HT1080 (cell line): ENCODE results near the gene MRPL55. TPM values are rescaled to one million over a fixed set of nuclear protein-coding genes. Genes with fewer than 3 reads are reported as not detected.
A peak's percentile ranks its signal among the peaks of the same experiment; 100 is the strongest.
"Not testable (repeated sequence)": the region's sequence is repeated elsewhere in the genome, so short reads cannot be mapped to it uniquely, and the experiment has no call there.

ENCODE experiments used
- DNase-seq: peaks from one replicate; pipeline ENCODE4 v3.0.0-alpha.2; 2015; ENCODE audit warnings: low read depth
- total RNA-seq: library from RNA; depleted of rRNA; stranded (reverse); fragments of >200 nt; shearing (Covaris generic); gene quantifications from 2 replicates; pipeline ENCODE4 v1.2.3, GENCODE V29; 2014

The MRPL55 gene
- total RNA-seq, 1 experiment from 2014 or later = 53.8 TPM

GRCh38 chr1:228123505-228123904, 14.4 kb upstream of the MRPL55 start:
- no peak for DNase-seq

DNA sequence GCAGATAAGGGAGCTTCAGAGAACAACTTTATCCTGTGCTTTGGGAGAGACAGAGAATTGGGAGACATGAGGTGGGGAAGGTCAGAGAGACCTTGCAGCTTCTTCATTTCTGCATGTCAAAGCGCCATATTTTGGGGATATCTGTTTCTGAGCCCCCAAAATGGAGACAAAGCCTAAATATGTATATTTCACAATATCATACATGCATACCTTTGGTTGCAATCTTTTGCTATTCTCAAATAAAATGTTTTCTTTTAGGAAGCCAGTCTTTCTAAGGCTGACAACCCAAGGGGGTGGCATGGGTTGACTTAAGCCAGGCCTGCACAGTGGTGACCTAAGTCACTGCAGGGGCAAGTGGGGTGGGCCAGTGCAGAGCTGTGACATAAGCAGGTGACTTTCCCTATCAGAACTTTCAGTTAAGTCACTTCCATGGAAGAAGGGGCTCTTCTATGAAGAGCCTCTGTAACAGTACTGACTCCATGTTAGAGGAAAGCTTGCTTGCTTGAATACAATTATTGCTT, 13.9 kb upstream of the MRPL55 start:
- DNase-seq = no peak

GRCh38 chr1:228120857-228121489, 11.9 kb upstream of the MRPL55 start:
- DNase-seq = peak; percentile 83

GRCh38 chr1:228120351-228120750, 11.3 kb upstream of the MRPL55 start:
- no peak for DNase-seq

GRCh38 chr1:228118040-228118439, 8.9 kb upstream of the MRPL55 start:
- no peak for DNase-seq

- no peak for DNase-seq
Observed at GRCh38 chr1:228117335-228117734, 8.2 kb upstream of the MRPL55 start.

DNA sequence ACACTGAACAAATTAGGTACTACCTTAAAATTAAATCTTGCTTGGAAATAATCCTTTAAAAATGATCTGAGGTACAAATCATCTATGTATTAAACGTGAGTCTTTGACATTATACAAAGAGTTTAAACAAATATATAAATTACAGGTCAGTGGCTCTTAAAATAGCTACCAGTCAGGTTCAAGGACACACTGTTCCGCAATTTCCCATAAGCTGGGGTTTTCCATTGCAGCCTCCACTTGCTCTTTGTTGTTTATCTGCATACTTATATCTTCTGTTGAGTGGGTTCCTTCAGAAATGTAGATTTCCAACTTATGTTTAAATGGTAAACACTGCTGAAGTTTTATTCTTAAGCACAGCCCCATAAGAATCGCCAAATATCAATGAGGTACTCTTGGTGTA, 5.7 kb upstream of the MRPL55 start:
- DNase-seq = no peak

DNA sequence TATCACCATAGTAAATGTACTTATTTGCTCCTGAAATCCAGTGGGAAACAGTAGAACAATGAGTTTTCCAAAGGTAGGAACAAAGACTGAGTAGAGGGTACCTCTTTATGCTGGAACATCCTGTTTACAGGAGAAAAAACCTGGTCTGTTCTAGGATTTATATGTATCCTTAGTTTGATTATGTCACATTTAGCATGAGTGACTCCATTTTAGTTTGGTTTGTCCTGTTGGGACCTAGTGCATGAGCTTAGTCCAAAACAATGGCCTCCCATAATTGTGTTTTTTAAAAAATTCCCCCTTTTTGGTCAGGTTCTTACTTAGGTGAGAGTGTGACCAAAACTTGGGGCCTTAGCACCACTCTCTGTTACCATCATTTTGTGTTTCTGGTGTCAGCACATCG, 3.5 kb upstream of the MRPL55 start:
- DNase-seq = no peak

DNA sequence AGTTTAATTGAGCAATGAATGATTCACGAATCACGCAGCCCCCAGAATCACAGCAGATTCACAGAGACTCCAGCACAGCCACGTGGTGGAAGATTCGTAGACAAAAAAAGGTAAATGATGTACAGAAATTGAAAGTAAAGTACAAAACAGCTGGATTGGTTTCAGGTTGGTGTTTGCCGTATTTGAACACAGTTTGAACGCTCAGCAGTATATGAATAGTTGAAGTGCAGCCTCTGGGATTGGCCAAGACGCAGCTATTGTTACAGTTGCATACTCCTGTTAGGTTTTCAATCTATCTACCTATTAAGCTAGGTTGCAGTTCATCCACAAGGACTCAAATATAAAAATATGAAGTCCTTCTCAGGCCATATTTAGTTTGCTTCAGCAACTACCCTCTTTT, 3.1 kb upstream of the MRPL55 start:
- no peak for DNase-seq

DNA sequence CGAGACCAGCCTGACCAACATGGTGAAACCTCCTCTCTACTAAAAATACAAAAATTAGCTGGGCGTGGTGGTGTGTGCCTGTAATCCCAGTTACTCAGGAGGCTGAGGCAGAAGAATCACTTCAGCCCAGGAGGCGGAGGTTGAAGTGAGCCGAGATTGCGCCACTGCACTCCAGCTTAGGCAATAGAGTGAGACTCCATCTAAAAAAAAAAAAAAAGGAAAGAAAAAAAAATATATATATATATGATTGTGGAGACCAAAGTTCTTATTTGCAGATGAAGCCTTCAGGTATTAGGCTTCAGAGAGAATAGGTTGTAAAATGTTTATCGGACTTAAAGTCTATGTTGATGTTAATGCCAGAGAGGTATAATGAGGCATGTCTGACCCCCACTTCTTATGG, 2.2 kb upstream of the MRPL55 start:
- not testable (repeated sequence) for DNase-seq

DNA sequence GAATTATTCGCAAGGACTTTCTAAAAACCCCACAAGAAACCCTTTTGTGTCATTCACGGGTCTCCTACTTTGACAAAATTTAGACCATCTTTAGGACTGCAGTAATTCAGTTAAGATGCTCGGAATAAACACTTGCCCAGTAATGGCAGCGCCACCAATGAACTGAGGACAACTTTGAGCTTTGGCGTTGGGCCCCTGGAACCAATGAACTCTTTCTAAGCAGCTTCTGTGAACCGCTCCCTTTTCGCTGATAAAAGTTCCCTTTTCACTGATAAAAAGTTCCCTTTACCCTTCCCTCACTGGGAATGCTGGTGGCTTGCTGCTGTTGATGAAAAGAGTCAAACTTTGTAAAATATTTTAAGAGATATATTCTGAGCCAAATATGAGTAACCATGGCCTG, 1.5 kb upstream of the MRPL55 start:
- DNase-seq = no peak

- no peak for DNase-seq
Observed at GRCh38 chr1:228109962-228110488, 926 bp upstream of the MRPL55 start.

DNA sequence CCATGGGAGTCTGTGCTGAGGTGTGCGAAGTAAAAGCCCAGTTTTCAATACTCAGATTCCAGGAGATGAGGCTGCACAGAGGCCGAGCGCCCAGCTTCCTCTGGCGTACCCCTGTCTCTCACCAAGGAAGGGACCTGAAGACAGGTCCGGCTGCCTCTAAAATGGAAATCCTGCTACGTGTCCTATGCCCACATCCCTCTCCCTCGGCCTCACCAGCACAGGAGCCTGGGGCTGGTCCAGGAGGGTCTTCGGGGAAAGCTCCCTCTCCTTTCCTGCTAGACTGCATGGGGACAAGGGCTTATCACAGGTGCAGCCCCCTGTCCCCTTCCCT, 392 bp downstream of the MRPL55 start:
- no peak for DNase-seq

- no peak for DNase-seq
Observed at GRCh38 chr1:228108055-228108690, 926 bp downstream of the MRPL55 start.

GRCh38 chr1:228107636-228108035, 1.5 kb downstream of the MRPL55 start:
- DNase-seq = no peak

GRCh38 chr1:228106800-228107054, 2.4 kb downstream of the MRPL55 start:
- no peak for DNase-seq

DNA sequence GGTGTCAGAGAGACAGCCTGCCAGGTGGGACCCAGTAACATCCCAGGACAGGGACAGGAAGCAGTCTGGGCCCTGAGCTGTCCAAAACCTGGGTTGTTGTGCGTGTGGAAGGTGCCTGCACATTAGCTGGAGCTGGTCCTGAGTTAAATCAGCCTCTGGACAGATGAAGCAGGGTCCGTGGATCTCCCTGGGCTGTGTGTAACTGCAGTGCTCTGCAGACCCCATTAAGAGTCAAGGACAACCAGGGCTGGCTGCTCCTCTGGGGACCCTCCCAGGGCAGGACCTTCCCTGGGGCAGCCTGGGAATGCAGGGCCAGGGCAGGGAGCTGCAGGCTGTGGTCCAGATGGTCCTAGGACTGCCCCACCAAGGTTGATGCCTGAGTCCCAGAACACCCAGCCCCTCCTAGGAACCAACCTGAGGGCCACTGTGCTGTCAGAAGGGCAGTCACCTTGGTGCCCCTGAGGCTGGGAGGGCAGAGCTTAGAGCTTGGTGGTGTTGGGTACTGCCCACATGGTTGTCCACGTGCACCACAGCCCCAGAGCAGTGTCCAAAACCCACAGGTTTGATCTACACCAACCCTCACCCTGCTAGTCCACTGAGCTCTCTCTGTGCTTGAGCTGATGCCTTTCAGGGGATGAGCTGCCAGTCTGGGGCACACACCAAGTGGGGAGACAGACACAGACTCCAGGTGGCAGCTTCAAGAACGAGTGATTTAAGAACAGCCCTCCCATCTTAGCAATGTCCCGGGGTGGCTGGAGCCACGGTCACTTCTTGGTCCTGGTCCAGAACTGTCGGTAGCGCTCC, 2.9 kb downstream of the MRPL55 start:
- DNase-seq = no peak

DNA sequence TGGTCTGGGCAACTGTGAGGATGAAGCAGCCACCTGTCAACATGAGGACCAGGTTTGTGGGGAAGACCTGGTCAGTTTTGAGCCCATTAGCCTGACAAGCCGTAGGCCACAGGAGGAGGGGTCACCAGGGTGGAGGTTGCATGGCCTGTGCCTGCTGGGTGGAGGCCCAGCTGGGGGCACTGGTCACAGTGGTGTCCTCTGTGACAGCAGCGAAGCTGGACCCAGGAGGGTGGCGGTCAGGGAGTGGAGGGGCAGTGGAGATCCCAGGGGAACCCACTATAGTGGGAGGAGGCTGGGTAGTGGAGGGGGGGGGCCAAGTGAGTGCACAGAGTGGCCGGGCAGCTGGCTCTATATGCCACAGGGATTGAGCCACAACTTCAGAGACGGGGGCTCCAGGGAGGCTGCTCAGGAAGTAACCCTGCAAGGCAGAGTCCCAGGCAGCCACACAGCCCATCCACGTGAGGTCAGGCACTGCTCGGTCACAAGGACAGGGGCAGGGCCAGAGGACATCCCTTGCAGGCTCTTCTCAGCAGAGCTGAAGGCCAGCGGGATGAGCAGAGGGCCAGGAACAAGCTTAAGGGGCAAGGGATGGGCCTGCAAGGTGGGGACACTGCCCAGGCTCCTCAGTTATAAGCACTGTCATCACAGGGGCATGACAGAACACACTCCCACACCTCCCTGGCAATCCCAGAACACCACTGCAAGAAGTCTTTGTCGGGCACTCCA, 3.7 kb downstream of the MRPL55 start:
- DNase-seq = no peak

- no peak for DNase-seq
Observed at GRCh38 chr1:228104526-228105269, 4.4 kb downstream of the MRPL55 start.

GRCh38 chr1:228102791-228103620, 6.1 kb downstream of the MRPL55 start, which contains the start of gene C1orf35:
Gene C1orf35, minus strand, starts transcription at chr1:228103325. Its CDS starts 98 bp downstream, at chr1:228103227.
- peak; percentile 85 for DNase-seq
